Left ventricle myocardium inferior (tissue), 1 donor: ENCODE results near the gene PXDN. TPM values are rescaled to one million over a fixed set of nuclear protein-coding genes. Genes with fewer than 3 reads are reported as not detected.

Experiments
- DNase-seq: peaks from one replicate; pipeline ENCODE4 v3.0.0-alpha.2; 2020
- H3K27ac ChIP-seq: fragments of 200-600 bp; replicated peaks from 2 replicates; pipeline ENCODE4 v1.8.0; 2021
- H3K27me3 ChIP-seq: fragments of 200-600 bp; 2 replicates; pipeline ENCODE4 v1.8.0; 2021; ENCODE audit warnings: low read depth
- H3K36me3 ChIP-seq: fragments of 200-600 bp; 2 replicates; pipeline ENCODE4 v1.8.0; 2021
- H3K4me1 ChIP-seq: fragments of 200-600 bp; 2 replicates; pipeline ENCODE4 v1.8.0; 2021
- H3K4me3 ChIP-seq: fragments of 200-600 bp; 2 replicates; pipeline ENCODE4 v1.8.0; 2021; ENCODE audit warnings: mild to moderate bottlenecking, moderate library complexity
- H3K9me3 ChIP-seq: fragments of 200-600 bp; replicated peaks from 2 replicates; pipeline ENCODE4 v1.8.0; 2021
- intact Hi-C: fragments of 100-400 bp; cut with micrococcal nuclease; formaldehyde crosslinking; loops from one replicate; pipeline ENCODE4 v1.11.0; 2022
- total RNA-seq: library from RNA; stranded (reverse); fragmentation: NEBNext Ultra II Directional; extraction: Animal tissue kit (Norgen Biotek cat#: 25700); gene quantifications from one replicate; pipeline ENCODE4 v1.2.1, GENCODE V29; 2021
- TF ChIP-seq, protein P1 (sequence below): fragments of 200-600 bp; IDR thresholded peaks from 2 replicates; pipeline ENCODE4 v1.8.0; 2021; ENCODE audit warnings: antibody characterized with exemption, mild to moderate bottlenecking, borderline replicate concordance
- donor health status: DM: no; HTN: yes; CAD: no; lungs with severe emphysema.

Gene PXDN
- total RNA-seq, 1 donor from 2014 or later = 15.7 TPM

GRCh38 chr2:1742681-1743395 is 1.5 kb downstream of the PXDN start:
- peaks cover 50% of the 10 kb centered on the region for H3K27me3 ChIP-seq
- peak overlapping the region; percentile 96 for H3K27ac ChIP-seq
- H3K9me3 ChIP-seq = no peaks in the 10 kb centered on the region
- intact Hi-C loops = no loop called here
- H3K36me3 ChIP-seq = no peaks in the 10 kb centered on the region
- TF ChIP-seq, protein P1, sequence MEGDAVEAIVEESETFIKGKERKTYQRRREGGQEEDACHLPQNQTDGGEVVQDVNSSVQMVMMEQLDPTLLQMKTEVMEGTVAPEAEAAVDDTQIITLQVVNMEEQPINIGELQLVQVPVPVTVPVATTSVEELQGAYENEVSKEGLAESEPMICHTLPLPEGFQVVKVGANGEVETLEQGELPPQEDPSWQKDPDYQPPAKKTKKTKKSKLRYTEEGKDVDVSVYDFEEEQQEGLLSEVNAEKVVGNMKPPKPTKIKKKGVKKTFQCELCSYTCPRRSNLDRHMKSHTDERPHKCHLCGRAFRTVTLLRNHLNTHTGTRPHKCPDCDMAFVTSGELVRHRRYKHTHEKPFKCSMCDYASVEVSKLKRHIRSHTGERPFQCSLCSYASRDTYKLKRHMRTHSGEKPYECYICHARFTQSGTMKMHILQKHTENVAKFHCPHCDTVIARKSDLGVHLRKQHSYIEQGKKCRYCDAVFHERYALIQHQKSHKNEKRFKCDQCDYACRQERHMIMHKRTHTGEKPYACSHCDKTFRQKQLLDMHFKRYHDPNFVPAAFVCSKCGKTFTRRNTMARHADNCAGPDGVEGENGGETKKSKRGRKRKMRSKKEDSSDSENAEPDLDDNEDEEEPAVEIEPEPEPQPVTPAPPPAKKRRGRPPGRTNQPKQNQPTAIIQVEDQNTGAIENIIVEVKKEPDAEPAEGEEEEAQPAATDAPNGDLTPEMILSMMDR = peak; percentile 66
- H3K4me3 ChIP-seq = peak overlapping the region; percentile 82
- peak; percentile 79 for DNase-seq
- H3K4me1 ChIP-seq = peaks cover 77% of the 10 kb centered on the region

- no peak for DNase-seq
- intact Hi-C loops = no loop called here
- no peaks in the 10 kb centered on the region for H3K9me3 ChIP-seq
- peak overlapping the region; percentile 96 for H3K27ac ChIP-seq
- H3K36me3 ChIP-seq = no peaks in the 10 kb centered on the region
- peaks cover 45% of the 10 kb centered on the region for H3K27me3 ChIP-seq
- TF ChIP-seq, protein P1 = no peak
- H3K4me3 ChIP-seq = peak overlapping the region; percentile 82
- peaks cover 81% of the 10 kb centered on the region for H3K4me1 ChIP-seq
Observed at GRCh38 chr2:1742301-1742680, 2.0 kb downstream of the PXDN start.

DNA sequence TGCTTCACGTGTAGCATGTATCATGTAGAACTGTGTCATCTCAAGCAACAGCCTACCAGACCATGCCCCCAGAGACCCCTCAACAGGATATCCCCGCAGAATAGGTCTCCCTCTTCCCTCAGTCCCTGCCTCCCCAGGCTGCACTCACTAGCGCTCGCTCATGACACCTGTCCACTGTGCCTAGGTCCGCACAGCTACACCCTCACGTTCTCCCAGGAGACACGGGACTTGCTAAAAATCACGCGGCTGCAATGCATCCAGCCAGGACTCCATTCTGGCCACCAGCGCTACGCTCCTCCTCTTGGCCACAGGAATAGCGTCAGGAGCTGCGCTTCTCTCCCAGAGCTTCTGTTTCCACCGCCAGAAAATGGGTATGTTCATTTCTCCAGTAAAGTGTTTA is 2.5 kb downstream of the PXDN start:
- Histone ChIP-seq H3K9me3 (no peaks in the 10 kb centered on the region), H3K4me3 (peak overlapping the region; percentile 82), H3K36me3 (no peaks in the 10 kb centered on the region), H3K27ac (peak overlapping the region; percentile 96), H3K27me3 (peaks cover 40% of the 10 kb centered on the region), H3K4me1 (peaks cover 85% of the 10 kb centered on the region)
- no peak for DNase-seq
- intact Hi-C loops = no loop called here
- TF ChIP-seq, protein P1 = no peak

- TF ChIP-seq, protein P1 = no peak
- intact Hi-C loops = no loop called here
- no peak for DNase-seq
- peaks cover 2% of the 10 kb centered on the region for H3K9me3 ChIP-seq
- H3K27me3 ChIP-seq = peaks cover 31% of the 10 kb centered on the region
- peaks cover 94% of the 10 kb centered on the region for H3K4me1 ChIP-seq
- H3K27ac ChIP-seq = peak overlapping the region; percentile 96
- H3K4me3 ChIP-seq = no peak overlapping the region
- H3K36me3 ChIP-seq = no peaks in the 10 kb centered on the region
Observed at GRCh38 chr2:1740716-1741589, 3.4 kb downstream of the PXDN start.

- Histone ChIP-seq H3K4me3 (no peak overlapping the region), H3K4me1 (peaks cover 87% of the 10 kb centered on the region), H3K27ac (peak overlapping the region; percentile 67), H3K27me3 (peaks cover 24% of the 10 kb centered on the region), H3K9me3 (peaks cover 10% of the 10 kb centered on the region), H3K36me3 (no peaks in the 10 kb centered on the region)
- intact Hi-C loops = no loop called here
- no peak for DNase-seq
- TF ChIP-seq, protein P1 = no peak
Observed at GRCh38 chr2:1739961-1740715, 4.2 kb downstream of the PXDN start.
